Activated CD4-positive, alpha-beta T cell treated with anti-CD3 and anti-CD28 coated beads for 36 hours (primary cell): ENCODE measurements around the gene MED22. TPM values are rescaled to one million over a fixed set of nuclear protein-coding genes. Genes with fewer than 3 reads are reported as not detected.

Experiments used
- ATAC-seq: fragments of 200-7000 bp; cut with Tn5 transposase; one replicate; pipeline ENCODE4 v1.10.0; 2021; ENCODE audit warnings: mild to moderate bottlenecking, moderate library complexity
- CTCF ChIA-PET: fragments of 350-600 bp; sonication (Branson Sonifier 250); formaldehyde crosslinking; loops from one replicate; lab custom pipeline; 2021; ENCODE audit warnings: antibody characterized with exemption; lab: Charles Lee
- POLR2A ChIA-PET: fragments of 350-600 bp; sonication (Branson Sonifier 250); formaldehyde crosslinking; loops from one replicate; lab custom pipeline; 2021; ENCODE audit warnings: antibody characterized with exemption, inconsistent platforms; lab: Charles Lee
- DNase-seq: peaks from one replicate; pipeline ENCODE4 v3.0.0-alpha.2; 2020
- H3K27ac Mint-ChIP-seq: one replicate; pipeline ENCODE4 v1.8.0; 2021; ENCODE audit warnings: mixed read lengths
- H3K27me3 Mint-ChIP-seq: one replicate; pipeline ENCODE4 v1.8.0; 2021; ENCODE audit warnings: mixed read lengths
- H3K36me3 Mint-ChIP-seq: one replicate; pipeline ENCODE4 v1.8.0; 2021; ENCODE audit warnings: low read depth, mixed read lengths
- H3K4me1 Mint-ChIP-seq: one replicate; pipeline ENCODE4 v1.8.0; 2021; ENCODE audit warnings: mixed read lengths
- H3K4me3 Mint-ChIP-seq: one replicate; pipeline ENCODE4 v1.8.0; 2021; ENCODE audit warnings: mild to moderate bottlenecking, moderate library complexity, mixed read lengths
- H3K9me3 Mint-ChIP-seq: one replicate; pipeline ENCODE4 v1.8.0; 2021; ENCODE audit warnings: low read depth, mixed read lengths
- intact Hi-C, 2 experiments: fragments of 100-400 bp; cut with DNase I in 1 of 2; cut with micrococcal nuclease in 1 of 2; formaldehyde crosslinking; loops; one replicate each; pipeline versions ENCODE4 v1.14.2 to v1.15.1; 2022 to 2024; cut with DNase I, micrococcal nuclease
- total RNA-seq, 2 experiments: library from RNA; stranded (reverse); gene quantifications; one replicate each; pipeline ENCODE4 v1.2.3, GENCODE V29; 2021

The MED22 gene
- total RNA-seq, 2 experiments from 2014 or later = 22.9 to 26.4 TPM

GRCh38 chr9:133348718-133349573 is 1.0 kb upstream of the MED22 start:
- H3K27me3 Mint-ChIP-seq = no peaks in the 10 kb centered on the region
- intact Hi-C loops = loop anchor here (1.0 to 10.0 kb wide), 12 partner anchors 7 to 994 kb away; partner anchors contain the start of genes SURF1 (in 2 of the 2), SURF2 (in 2 of the 2), BRD3 (in 1 of the 2) and CACFD1 (in 1 of the 2)
- ATAC-seq = no peak
- peaks cover 37% of the 10 kb centered on the region for H3K4me1 Mint-ChIP-seq
- H3K4me3 Mint-ChIP-seq = peak overlapping the region; percentile 97
- ChIA-PET CTCF (interaction anchor here (0.6 to 1.1 kb wide), 3 partner anchors 19 to 26 kb away, joined by 3 to 7 read pairs (median 3); no protein-coding TSS in a partner anchor), POLR2A (interaction anchor here (0.7 to 13.3 kb wide), 2 partner anchors 14 to 22 kb away, joined by 3 to 287 read pairs; no protein-coding TSS in a partner anchor)
- H3K36me3 Mint-ChIP-seq = peaks cover 79% of the 10 kb centered on the region
- H3K27ac Mint-ChIP-seq = peak overlapping the region; percentile 97
- H3K9me3 Mint-ChIP-seq = no peaks in the 10 kb centered on the region
- no peak for DNase-seq

GRCh38 chr9:133347515-133347984 is 381 bp downstream of the MED22 start:
- peak overlapping the region; percentile 97 for H3K4me3 Mint-ChIP-seq
- DNase-seq (peak; percentile 65), ATAC-seq (peak; percentile 40)
- ChIA-PET CTCF (interaction anchor here (0.7 to 1.1 kb wide), 3 partner anchors 8 to 24 kb away, joined by 3 to 7 read pairs (median 3); no protein-coding TSS in a partner anchor), POLR2A (interaction anchor here (0.6 to 13.3 kb wide), 8 partner anchors 9 to 29 kb away, joined by 3 to 287 read pairs (median 3); partner anchors contain the start of genes STKLD1, SURF1 and SURF2)
- H3K9me3 Mint-ChIP-seq = no peaks in the 10 kb centered on the region
- H3K4me1 Mint-ChIP-seq = peaks cover 34% of the 10 kb centered on the region
- H3K36me3 Mint-ChIP-seq = peaks cover 76% of the 10 kb centered on the region
- peak overlapping the region; percentile 97 for H3K27ac Mint-ChIP-seq
- intact Hi-C loops = loop anchor here (1.0 to 10.0 kb wide), 6 partner anchors 11 to 993 kb away; partner anchors contain the start of genes REXO4 (in 2 of the 2), BRD3 (in 1 of the 2), SETX (in 1 of the 2) and SURF6 (in 1 of the 2)
- no peaks in the 10 kb centered on the region for H3K27me3 Mint-ChIP-seq

GRCh38 chr9:133346021-133346785 is 1.7 kb downstream of the MED22 start:
- peaks cover 34% of the 10 kb centered on the region for H3K4me1 Mint-ChIP-seq
- no peaks in the 10 kb centered on the region for H3K9me3 Mint-ChIP-seq
- ChIA-PET CTCF (interaction anchor here (1.0 to 1.1 kb wide), 2 partner anchors 16 to 159 kb away, joined by 3 read pairs; no protein-coding TSS in a partner anchor), POLR2A (interaction anchor here (13.3 kb wide), 1 partner anchor 25 kb away, joined by 287 read pairs; no protein-coding TSS in a partner anchor)
- DNase-seq (no peak), ATAC-seq (no peak)
- H3K27me3 Mint-ChIP-seq = no peaks in the 10 kb centered on the region
- intact Hi-C loops = loop anchor here (5.0 to 10.0 kb wide), 4 partner anchors 71 to 991 kb away; partner anchors contain the start of genes BRD3 (in 1 of the 2), REXO4 (in 1 of the 2), SETX (in 1 of the 2) and WDR5 (in 1 of the 2)
- H3K4me3 Mint-ChIP-seq = peak overlapping the region; percentile 97
- H3K27ac Mint-ChIP-seq = peak overlapping the region; percentile 91
- H3K36me3 Mint-ChIP-seq = peaks cover 67% of the 10 kb centered on the region

- no peak for DNase-seq
- Mint-ChIP-seq H3K4me1 (peaks cover 31% of the 10 kb centered on the region), H3K27me3 (no peaks in the 10 kb centered on the region), H3K27ac (no peak overlapping the region), H3K9me3 (no peaks in the 10 kb centered on the region), H3K36me3 (peaks cover 62% of the 10 kb centered on the region), H3K4me3 (no peak overlapping the region)
- ChIA-PET POLR2A (interaction anchor here (13.3 kb wide), 1 partner anchor 25 kb away, joined by 287 read pairs; no protein-coding TSS in a partner anchor), CTCF (interaction anchor here (1.1 kb wide), 1 partner anchor 17 kb away, joined by 3 read pairs; no protein-coding TSS in a partner anchor)
- intact Hi-C loops = loop anchor here (5.0 to 10.0 kb wide), 4 partner anchors 72 to 991 kb away; partner anchors contain the start of genes BRD3 (in 1 of the 2), REXO4 (in 1 of the 2), SETX (in 1 of the 2) and WDR5 (in 1 of the 2)
- ATAC-seq = no peak
These were observed 2.3 kb downstream of the MED22 start for GRCh38 chr9:133345596-133345995.

DNA sequence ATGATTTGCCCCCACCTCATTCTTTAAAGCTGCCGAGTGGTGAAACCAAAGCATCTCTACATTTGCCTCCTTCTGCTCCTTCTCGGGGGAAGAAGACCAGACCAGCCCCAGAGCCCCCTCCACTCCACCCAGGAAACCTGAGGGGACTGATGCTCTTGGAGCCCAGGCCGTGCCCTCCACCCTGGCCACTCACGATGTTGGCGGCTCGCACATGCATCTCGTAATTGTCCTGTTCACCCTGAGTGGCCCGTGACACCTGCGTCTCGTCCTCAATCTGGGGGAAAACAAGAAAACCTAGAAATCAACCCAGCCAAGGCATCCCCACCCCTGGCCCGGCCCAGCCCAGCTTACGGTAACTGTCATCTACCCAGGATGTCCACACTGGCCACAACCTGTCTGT is 3.0 kb downstream of the MED22 start:
- no peak for DNase-seq
- no peak overlapping the region for H3K27ac Mint-ChIP-seq
- intact Hi-C loops = loop anchor here (5.0 to 10.0 kb wide), 4 partner anchors 72 to 990 kb away; partner anchors contain the start of genes BRD3 (in 1 of the 2), REXO4 (in 1 of the 2), SETX (in 1 of the 2) and WDR5 (in 1 of the 2)
- ChIA-PET POLR2A (no interaction called here), CTCF (no interaction called here)
- H3K9me3 Mint-ChIP-seq = no peaks in the 10 kb centered on the region
- peaks cover 25% of the 10 kb centered on the region for H3K4me1 Mint-ChIP-seq
- peaks cover 62% of the 10 kb centered on the region for H3K36me3 Mint-ChIP-seq
- no peak overlapping the region for H3K4me3 Mint-ChIP-seq
- H3K27me3 Mint-ChIP-seq = no peaks in the 10 kb centered on the region
- ATAC-seq = no peak

- Mint-ChIP-seq H3K36me3 (peaks cover 62% of the 10 kb centered on the region), H3K9me3 (no peaks in the 10 kb centered on the region), H3K4me3 (no peak overlapping the region), H3K4me1 (peaks cover 16% of the 10 kb centered on the region), H3K27me3 (no peaks in the 10 kb centered on the region), H3K27ac (no peak overlapping the region)
- POLR2A ChIA-PET = no interaction called here
- ATAC-seq (no peak), DNase-seq (no peak)
- CTCF ChIA-PET = interaction anchor here (0.5 to 0.9 kb wide), 2 partner anchors 11 to 161 kb away, joined by 3 to 6 read pairs; no protein-coding TSS in a partner anchor
- intact Hi-C loops = loop anchor here in 1 of 2 experiments (10.0 kb wide), 1 partner anchor 989 kb away; the partner anchor contains the start of gene SETX
These were observed 3.9 kb downstream of the MED22 start for GRCh38 chr9:133344071-133344470.

DNA sequence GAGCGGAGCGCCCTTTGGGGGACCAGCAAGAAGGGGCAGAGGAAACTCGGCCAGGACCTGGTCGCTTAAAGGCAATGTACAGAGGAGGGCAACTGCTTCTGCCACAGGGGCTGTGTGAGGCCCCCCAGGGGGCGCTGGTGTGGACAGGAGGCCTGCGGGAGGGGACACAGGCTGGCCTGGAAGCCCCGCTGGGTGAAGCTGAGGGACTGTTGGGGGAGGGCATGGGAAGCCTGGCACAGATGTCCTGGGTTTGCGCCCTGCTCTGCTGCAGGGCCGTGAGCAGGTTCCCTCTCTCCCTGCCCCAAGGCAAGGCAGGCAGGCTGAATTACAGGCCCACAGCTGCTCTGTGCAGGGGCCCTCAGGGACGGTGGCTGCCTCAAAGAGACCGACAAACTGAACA is 5.4 kb downstream of the MED22 start:
- POLR2A ChIA-PET = no interaction called here
- CTCF ChIA-PET = interaction anchor here (1.1 to 1.7 kb wide), 3 partner anchors 11 to 30 kb away, joined by 3 to 11 read pairs (median 5); no protein-coding TSS in a partner anchor
- peaks cover 51% of the 10 kb centered on the region for H3K36me3 Mint-ChIP-seq
- intact Hi-C loops = loop anchor here in 1 of 2 experiments (10.0 kb wide), 1 partner anchor 988 kb away; the partner anchor contains the start of gene SETX
- ATAC-seq (no peak), DNase-seq (no peak)
- no peak overlapping the region for H3K27ac Mint-ChIP-seq
- no peaks in the 10 kb centered on the region for H3K9me3 Mint-ChIP-seq
- H3K4me3 Mint-ChIP-seq = no peak overlapping the region
- H3K4me1 Mint-ChIP-seq = peaks cover 15% of the 10 kb centered on the region
- no peaks in the 10 kb centered on the region for H3K27me3 Mint-ChIP-seq

- DNase-seq (no peak), ATAC-seq (peak; percentile 38)
- H3K4me3 Mint-ChIP-seq = no peak overlapping the region
- intact Hi-C loops = loop anchor here in 1 of 2 experiments (10.0 kb wide), 1 partner anchor 987 kb away; the partner anchor contains the start of gene SETX
- peaks cover 14% of the 10 kb centered on the region for H3K4me1 Mint-ChIP-seq
- H3K27me3 Mint-ChIP-seq = no peaks in the 10 kb centered on the region
- no peaks in the 10 kb centered on the region for H3K9me3 Mint-ChIP-seq
- CTCF ChIA-PET = interaction anchor here (0.7 to 1.7 kb wide), 6 partner anchors 11 to 597 kb away, joined by 3 to 11 read pairs (median 3); no protein-coding TSS in a partner anchor
- peak overlapping the region; percentile 58 for H3K27ac Mint-ChIP-seq
- POLR2A ChIA-PET = no interaction called here
- H3K36me3 Mint-ChIP-seq = peaks cover 49% of the 10 kb centered on the region
These were observed 5.9 kb downstream of the MED22 start for GRCh38 chr9:133342069-133342406.

DNA sequence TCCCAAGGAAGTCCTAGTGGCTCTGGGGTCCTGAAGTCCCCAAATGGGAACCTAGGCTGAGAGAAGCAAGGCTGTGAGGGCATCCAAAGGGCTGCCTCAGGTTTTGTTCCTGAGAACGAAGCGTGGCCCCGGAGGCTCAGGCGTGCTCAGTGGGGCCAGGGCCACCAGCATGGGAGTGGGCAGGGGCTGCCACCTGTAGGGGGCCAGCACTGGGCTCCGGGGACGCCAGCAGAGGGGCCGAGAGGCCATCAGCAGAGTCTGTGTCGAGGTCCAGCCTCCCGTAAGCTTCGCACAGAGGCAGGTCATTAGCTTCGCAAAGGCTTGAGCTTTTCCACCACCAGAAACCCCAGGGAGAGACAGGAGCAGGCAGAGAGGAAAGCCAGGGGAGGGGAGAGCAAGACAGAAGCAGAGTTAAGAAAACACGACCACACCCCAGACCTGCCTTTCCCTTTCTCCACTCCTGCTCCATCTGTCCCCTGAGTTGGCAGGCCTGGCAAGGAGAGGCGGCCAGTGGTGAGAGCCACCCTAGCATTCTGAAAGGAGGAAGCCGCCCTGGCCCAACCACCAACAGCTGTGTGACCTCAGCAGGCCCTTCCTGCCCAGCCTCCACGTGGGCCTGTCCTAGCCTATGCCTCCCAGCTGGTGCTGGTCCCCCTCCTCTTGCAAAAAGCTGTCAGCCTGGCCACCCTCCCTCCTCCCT is 6.4 kb downstream of the MED22 start:
- Mint-ChIP-seq H3K36me3 (peaks cover 43% of the 10 kb centered on the region), H3K27ac (no peak overlapping the region), H3K27me3 (no peaks in the 10 kb centered on the region), H3K4me1 (peaks cover 10% of the 10 kb centered on the region), H3K9me3 (no peaks in the 10 kb centered on the region), H3K4me3 (no peak overlapping the region)
- ChIA-PET CTCF (interaction anchor here (0.7 to 2.1 kb wide), 7 partner anchors 12 to 598 kb away, joined by 3 to 11 read pairs (median 3); no protein-coding TSS in a partner anchor), POLR2A (interaction anchor here (1.5 kb wide), 1 partner anchor 9 kb away, joined by 7 read pairs; no protein-coding TSS in a partner anchor)
- ATAC-seq = no peak
- DNase-seq = no peak
- intact Hi-C loops = loop anchor here in 1 of 2 experiments (10.0 kb wide), 1 partner anchor 987 kb away; the partner anchor contains the start of gene SETX
